Cardiac fibroblast (primary cell): ENCODE measurements around the gene FAM118A.
A peak's percentile ranks its signal among the peaks of the same experiment; 100 is the strongest.

Experiments used
- DNase-seq, 2 donors: peaks; one replicate each; pipeline versions ENCODE4 v3.0.0 to v3.0.0-alpha.2; 2010; ENCODE audit warnings: low read depth in 2 of 2
- H3K4me3 ChIP-seq, 2 donors: replicated peaks in 1 of 2; 1 replicate in 1 of 2; 2 replicates in 1 of 2; pipeline ENCODE4 v1.5.1; 2011; ENCODE audit warnings: low read depth in 2 of 2, low read length in 2 of 2, mild to moderate bottlenecking in 2 of 2, moderate library complexity in 1 of 2
- TF ChIP-seq, protein P1 (sequence below): IDR thresholded peaks from one replicate; pipeline ENCODE4 v1.5.1; 2011; ENCODE audit warnings: low read depth, mild to moderate bottlenecking, low read length, inconsistent platforms

Gene FAM118A

DNA sequence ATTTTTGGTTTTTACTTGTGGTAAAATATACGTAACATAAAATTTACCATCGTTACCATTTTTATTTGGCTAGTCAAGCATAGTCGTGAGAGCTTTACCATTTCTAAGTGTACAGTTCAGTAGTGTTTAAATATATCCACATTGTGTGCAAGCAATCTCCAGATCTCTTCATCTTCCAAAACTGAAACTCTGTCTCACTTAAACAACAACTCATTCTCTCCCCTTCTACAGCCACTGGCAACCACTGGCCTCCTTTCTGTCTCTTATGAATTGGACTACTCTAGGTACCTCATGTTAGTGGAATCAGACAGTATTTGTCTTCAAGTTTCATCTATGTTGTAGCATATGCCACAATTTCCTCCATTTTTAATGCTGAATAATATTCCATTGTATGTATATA lies 66.3 kb downstream of the FAM118A start:
- TF ChIP-seq, protein P1, sequence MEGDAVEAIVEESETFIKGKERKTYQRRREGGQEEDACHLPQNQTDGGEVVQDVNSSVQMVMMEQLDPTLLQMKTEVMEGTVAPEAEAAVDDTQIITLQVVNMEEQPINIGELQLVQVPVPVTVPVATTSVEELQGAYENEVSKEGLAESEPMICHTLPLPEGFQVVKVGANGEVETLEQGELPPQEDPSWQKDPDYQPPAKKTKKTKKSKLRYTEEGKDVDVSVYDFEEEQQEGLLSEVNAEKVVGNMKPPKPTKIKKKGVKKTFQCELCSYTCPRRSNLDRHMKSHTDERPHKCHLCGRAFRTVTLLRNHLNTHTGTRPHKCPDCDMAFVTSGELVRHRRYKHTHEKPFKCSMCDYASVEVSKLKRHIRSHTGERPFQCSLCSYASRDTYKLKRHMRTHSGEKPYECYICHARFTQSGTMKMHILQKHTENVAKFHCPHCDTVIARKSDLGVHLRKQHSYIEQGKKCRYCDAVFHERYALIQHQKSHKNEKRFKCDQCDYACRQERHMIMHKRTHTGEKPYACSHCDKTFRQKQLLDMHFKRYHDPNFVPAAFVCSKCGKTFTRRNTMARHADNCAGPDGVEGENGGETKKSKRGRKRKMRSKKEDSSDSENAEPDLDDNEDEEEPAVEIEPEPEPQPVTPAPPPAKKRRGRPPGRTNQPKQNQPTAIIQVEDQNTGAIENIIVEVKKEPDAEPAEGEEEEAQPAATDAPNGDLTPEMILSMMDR: no peak
- DNase-seq: no peak
- H3K4me3 ChIP-seq: no peak overlapping the region

DNA sequence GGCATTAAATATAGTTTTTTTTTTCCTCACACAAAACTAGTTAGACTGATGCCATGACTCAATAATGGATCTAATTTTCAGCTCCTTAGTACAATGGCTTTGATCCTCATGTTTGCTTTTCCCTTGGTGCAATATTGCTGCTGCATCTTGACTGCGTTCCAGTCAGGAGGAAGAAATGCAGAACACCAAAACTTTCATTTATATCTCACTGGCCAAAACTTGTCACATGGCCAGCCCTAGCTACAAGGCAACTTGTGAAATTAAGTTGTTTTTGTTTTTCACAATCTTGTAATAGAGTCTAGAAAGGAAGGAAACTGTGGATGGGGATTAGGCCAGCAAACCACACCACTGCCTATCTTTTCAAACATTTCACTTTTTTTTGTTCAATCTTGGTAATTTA lies 67.0 kb downstream of the FAM118A start:
- H3K4me3 ChIP-seq: no peak overlapping the region
- peak; percentile 7 to 78 for DNase-seq
- TF ChIP-seq, protein P1: no peak

GRCh38 chr22:45381348-45381747 lies 71.6 kb downstream of the FAM118A start:
- TF ChIP-seq, protein P1: no peak
- no peak overlapping the region for H3K4me3 ChIP-seq
- DNase-seq: no peak

DNA sequence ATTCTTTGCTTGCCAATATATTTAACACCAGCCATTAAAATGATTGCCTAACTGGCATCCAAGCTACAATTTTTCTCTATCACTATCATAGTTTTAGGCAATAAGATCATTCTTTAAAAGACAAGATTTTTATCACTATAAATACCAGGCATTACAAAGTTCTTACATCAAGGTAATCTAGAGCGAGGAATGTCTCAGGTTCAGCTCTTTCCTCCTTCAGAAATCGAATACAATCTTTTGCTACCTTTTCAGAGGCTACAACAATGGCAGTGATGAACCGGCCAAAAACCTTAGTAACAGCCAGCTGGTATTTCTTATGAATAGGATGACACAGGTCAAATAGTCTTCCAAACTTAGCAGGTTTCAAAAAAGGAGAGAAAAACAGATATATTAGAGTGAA lies 79.8 kb downstream of the FAM118A start:
- no peak for DNase-seq
- H3K4me3 ChIP-seq: no peak overlapping the region
- TF ChIP-seq, protein P1: no peak
